ENCODE results near the gene DOHH. TPM values are rescaled to one million over a fixed set of nuclear protein-coding genes. Genes with fewer than 3 reads are reported as not detected.

DOHH gene
- polyA plus RNA-seq, 2 of the 4 experiments (the other 2 are of a cell fraction), result 4.6 to 13.3 TPM

DNA sequence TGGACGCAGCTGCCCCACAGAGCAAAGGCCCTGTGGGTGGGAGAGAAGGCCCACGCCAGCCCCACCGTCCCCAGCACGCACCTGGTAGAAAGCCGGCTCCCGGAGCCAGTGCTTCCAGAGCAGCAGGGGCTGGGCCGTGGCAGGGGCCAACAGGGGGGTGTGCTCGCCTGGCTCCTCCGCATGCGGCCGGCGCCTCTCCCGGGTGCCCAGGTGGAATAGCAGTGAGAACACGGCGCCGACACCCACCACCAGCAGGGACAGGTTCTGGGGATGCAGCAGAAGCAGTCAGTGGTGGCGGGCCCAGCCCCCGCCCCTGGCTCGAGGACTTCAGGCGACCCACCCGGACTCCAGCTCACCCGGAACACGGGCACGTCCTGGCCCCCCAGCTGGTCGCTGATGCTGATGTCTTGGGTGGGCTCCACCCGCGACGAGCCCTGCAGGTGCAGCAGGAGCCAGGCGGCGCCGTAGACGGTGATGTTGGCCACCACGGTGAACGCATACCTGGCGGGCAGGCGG, 47.4 kb upstream of the DOHH start:
- Histone ChIP-seq H3K27ac (no peak overlapping the region), H3K9me3 (no peaks in the 10 kb centered on the region), H3K4me2 (no peak overlapping the region), H3K4me1 (peaks cover under 1% of the 10 kb centered on the region; the same call in 1 of the 3 replicates), H3K4me3 (no peak overlapping the region)
- ChIA-PET CTCF (interaction anchor here (1.2 to 6.6 kb wide), 5 partner anchors 14 to 114 kb away, joined by 3 to 100 read pairs (median 5); partner anchors contain the start of gene HMG20B), POLR2A (interaction anchor here (1.0 kb wide), 1 partner anchor 9 kb away, joined by 3 read pairs; no protein-coding TSS in a partner anchor)
- WGBS (ENCODE audit: missing lambda C conversion rate), result 86% methylated on average over 5 of the region's 36 CpGs
- no peak for DNase-seq (ENCODE audit: low read depth in 1 of 2, low spot score in 1 of 2)
- ATAC-seq, result no peak
- FAIRE-seq, result no peak
- TF ChIP-seq SMC3 (IDR thresholded peaks at IDR 0.05), result no peak; the same call in 2 of the 3 replicates
- TF ChIP-seq NR3C1 (IDR thresholded peaks at IDR 0.05), result no peak
- TF ChIP-seq JUNB (IDR thresholded peaks at IDR 0.05), result no peak

DNA sequence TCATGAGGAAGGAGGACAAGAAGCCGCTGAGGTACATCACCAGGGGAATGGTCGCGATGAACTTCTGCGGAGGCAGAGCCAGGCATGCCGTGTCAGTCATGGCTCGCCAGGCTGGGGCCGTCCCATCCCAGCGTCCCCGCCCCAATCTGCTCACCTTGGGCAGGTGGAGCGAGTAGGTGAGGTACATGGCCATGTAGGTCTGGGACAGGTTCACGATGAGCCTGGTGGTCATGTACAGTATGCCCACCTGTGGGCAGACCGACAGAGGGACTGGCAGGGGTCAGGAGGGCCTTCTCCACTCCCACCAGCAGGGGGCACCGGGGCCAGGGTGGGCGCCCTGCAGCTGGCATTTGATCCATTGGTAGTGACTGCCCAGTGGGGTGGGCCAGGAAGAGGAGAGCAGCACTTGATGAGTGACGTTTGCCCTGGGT, 46.8 kb upstream of the DOHH start:
- 77% methylated on average over 11 of the region's 15 CpGs for WGBS (ENCODE audit: missing lambda C conversion rate)

More for the DNA sequence above, 46.8 kb upstream of the DOHH start:
- Histone ChIP-seq H3K4me1 (no peaks in the 10 kb centered on the region), H3K9me3 (no peaks in the 10 kb centered on the region), H3K4me2 (no peak overlapping the region), H3K27ac (no peak overlapping the region), H3K4me3 (no peak overlapping the region)
- peak; percentile 16 to 49; a peak in 3 of 6 replicates for ATAC-seq
- TF ChIP-seq EP300 (IDR thresholded peaks at IDR 0.05) (no peak), SREBF2 (IDR thresholded peaks at IDR 0.05) (no peak), HOXB13 (CRISPR knock-in tag; IDR thresholded peaks at IDR 0.05; ENCODE audit: low read depth) (no peak), MAFK (IDR thresholded peaks at IDR 0.05; ENCODE audit: partially characterized antibody) (no peak), HOXA7 (CRISPR knock-in tag; IDR thresholded peaks at IDR 0.05) (no peak), POLR2A (IDR thresholded peaks at IDR 0.05; ENCODE audit: low read length) (no peak), CHD2 (IDR thresholded peaks at IDR 0.05; ENCODE audit: low read length, partially characterized antibody) (no peak), MAZ (IDR thresholded peaks at IDR 0.05; ENCODE audit: borderline replicate concordance, low read depth, low read length) (no peak), RAD21 (conservative IDR thresholded peaks at IDR 0.05 in 1 of 2, IDR thresholded peaks at IDR 0.05 in 1 of 2) (peak in 1 of 2 experiments; percentile 21; a peak in 1 of 5 replicates), ZNF302 (CRISPR knock-in tag; IDR thresholded peaks at IDR 0.05) (no peak), TFCP2L1 (CRISPR knock-in tag; IDR thresholded peaks at IDR 0.05) (no peak), POLR2AphosphoS2 (conservative IDR thresholded peaks at IDR 0.05; ENCODE audit: low read length) (no peak), SMC3 (IDR thresholded peaks at IDR 0.05) (peak; percentile 31; the same call in 1 of the 3 replicates)
- TF ChIP-seq, protein P1, sequence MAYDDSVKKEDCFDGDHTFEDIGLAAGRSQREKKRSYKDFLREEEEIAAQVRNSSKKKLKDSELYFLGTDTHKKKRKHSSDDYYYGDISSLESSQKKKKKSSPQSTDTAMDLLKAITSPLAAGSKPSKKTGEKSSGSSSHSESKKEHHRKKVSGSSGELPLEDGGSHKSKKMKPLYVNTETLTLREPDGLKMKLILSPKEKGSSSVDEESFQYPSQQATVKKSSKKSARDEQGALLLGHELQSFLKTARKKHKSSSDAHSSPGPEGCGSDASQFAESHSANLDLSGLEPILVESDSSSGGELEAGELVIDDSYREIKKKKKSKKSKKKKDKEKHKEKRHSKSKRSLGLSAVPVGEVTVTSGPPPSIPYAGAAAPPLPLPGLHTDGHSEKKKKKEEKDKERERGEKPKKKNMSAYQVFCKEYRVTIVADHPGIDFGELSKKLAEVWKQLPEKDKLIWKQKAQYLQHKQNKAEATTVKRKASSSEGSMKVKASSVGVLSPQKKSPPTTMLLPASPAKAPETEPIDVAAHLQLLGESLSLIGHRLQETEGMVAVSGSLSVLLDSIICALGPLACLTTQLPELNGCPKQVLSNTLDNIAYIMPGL (CRISPR knock-in tag; IDR thresholded peaks at IDR 0.05; ENCODE audit: borderline replicate concordance), result no peak
- TF ChIP-seq, protein P2, sequence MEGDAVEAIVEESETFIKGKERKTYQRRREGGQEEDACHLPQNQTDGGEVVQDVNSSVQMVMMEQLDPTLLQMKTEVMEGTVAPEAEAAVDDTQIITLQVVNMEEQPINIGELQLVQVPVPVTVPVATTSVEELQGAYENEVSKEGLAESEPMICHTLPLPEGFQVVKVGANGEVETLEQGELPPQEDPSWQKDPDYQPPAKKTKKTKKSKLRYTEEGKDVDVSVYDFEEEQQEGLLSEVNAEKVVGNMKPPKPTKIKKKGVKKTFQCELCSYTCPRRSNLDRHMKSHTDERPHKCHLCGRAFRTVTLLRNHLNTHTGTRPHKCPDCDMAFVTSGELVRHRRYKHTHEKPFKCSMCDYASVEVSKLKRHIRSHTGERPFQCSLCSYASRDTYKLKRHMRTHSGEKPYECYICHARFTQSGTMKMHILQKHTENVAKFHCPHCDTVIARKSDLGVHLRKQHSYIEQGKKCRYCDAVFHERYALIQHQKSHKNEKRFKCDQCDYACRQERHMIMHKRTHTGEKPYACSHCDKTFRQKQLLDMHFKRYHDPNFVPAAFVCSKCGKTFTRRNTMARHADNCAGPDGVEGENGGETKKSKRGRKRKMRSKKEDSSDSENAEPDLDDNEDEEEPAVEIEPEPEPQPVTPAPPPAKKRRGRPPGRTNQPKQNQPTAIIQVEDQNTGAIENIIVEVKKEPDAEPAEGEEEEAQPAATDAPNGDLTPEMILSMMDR (IDR thresholded peaks at IDR 0.05), result peak; percentile 32; the same call in 2 of the 3 replicates
- TF ChIP-seq, protein P3, sequence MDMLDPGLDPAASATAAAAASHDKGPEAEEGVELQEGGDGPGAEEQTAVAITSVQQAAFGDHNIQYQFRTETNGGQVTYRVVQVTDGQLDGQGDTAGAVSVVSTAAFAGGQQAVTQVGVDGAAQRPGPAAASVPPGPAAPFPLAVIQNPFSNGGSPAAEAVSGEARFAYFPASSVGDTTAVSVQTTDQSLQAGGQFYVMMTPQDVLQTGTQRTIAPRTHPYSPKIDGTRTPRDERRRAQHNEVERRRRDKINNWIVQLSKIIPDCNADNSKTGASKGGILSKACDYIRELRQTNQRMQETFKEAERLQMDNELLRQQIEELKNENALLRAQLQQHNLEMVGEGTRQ (IDR thresholded peaks at IDR 0.05), result no peak
- TF ChIP-seq, protein P4, sequence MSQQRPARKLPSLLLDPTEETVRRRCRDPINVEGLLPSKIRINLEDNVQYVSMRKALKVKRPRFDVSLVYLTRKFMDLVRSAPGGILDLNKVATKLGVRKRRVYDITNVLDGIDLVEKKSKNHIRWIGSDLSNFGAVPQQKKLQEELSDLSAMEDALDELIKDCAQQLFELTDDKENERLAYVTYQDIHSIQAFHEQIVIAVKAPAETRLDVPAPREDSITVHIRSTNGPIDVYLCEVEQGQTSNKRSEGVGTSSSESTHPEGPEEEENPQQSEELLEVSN (IDR thresholded peaks at IDR 0.05; ENCODE audit: borderline replicate concordance, low read depth), result no peak
- TF ChIP-seq, protein P5, sequence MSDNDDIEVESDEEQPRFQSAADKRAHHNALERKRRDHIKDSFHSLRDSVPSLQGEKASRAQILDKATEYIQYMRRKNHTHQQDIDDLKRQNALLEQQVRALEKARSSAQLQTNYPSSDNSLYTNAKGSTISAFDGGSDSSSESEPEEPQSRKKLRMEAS (IDR thresholded peaks at IDR 0.05), result no peak
- TF ChIP-seq, protein P6, sequence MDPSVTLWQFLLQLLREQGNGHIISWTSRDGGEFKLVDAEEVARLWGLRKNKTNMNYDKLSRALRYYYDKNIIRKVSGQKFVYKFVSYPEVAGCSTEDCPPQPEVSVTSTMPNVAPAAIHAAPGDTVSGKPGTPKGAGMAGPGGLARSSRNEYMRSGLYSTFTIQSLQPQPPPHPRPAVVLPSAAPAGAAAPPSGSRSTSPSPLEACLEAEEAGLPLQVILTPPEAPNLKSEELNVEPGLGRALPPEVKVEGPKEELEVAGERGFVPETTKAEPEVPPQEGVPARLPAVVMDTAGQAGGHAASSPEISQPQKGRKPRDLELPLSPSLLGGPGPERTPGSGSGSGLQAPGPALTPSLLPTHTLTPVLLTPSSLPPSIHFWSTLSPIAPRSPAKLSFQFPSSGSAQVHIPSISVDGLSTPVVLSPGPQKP (IDR thresholded peaks at IDR 0.05; ENCODE audit: low read depth, low read length), result no peak
- DNase-seq (ENCODE audit: low read depth in 1 of 2, low spot score in 1 of 2), result no peak
- FAIRE-seq, result no peak
- POLR2A ChIA-PET, result interaction anchor here (0.6 to 1.0 kb wide), 2 partner anchors 9 to 60 kb away, joined by 3 read pairs; no protein-coding TSS in a partner anchor
- CTCF ChIA-PET, result interaction anchor here (1.0 to 6.6 kb wide), 11 partner anchors 9 to 242 kb away, joined by 3 to 100 read pairs (median 6); partner anchors contain the start of genes GIPC3, HMG20B and MFSD12

All from A549 (cell line).